HUES48 (cell line): Measurements from ENCODE around the gene APBA3.
A peak's percentile ranks its signal among the peaks of the same experiment; 100 is the strongest.

Experiments
- H3K27ac ChIP-seq: one replicate; pipeline ENCODE4 v1.7.0; 2013; ENCODE audit warnings: low read depth, low read length, inconsistent platforms
- H3K27me3 ChIP-seq: 2 replicates; pipeline ENCODE4 v1.6.1; 2013; ENCODE audit warnings: mild to moderate bottlenecking, low read length; ENCODE audit not compliant: control insufficient read depth, insufficient read depth
- H3K36me3 ChIP-seq: 2 replicates; pipeline ENCODE4 v1.6.1; 2013; ENCODE audit warnings: low read length; ENCODE audit not compliant: control insufficient read depth, insufficient read depth
- H3K4me1 ChIP-seq: 2 replicates; pipeline ENCODE4 v1.6.1; 2013; ENCODE audit warnings: mild to moderate bottlenecking, low read length; ENCODE audit not compliant: control insufficient read depth, insufficient read depth
- H3K4me3 ChIP-seq: 2 replicates; pipeline ENCODE4 v1.5.1; 2013; ENCODE audit warnings: mild to moderate bottlenecking, low read depth, low read length
- H3K9ac ChIP-seq: 2 replicates; pipeline ENCODE4 v1.6.1; 2013; ENCODE audit warnings: mild to moderate bottlenecking, low read depth, low read length, moderate library complexity
- H3K9me3 ChIP-seq: 2 replicates; pipeline ENCODE4 v1.6.1; 2013; ENCODE audit warnings: low read length; ENCODE audit not compliant: control insufficient read depth, insufficient read depth

APBA3 gene

DNA sequence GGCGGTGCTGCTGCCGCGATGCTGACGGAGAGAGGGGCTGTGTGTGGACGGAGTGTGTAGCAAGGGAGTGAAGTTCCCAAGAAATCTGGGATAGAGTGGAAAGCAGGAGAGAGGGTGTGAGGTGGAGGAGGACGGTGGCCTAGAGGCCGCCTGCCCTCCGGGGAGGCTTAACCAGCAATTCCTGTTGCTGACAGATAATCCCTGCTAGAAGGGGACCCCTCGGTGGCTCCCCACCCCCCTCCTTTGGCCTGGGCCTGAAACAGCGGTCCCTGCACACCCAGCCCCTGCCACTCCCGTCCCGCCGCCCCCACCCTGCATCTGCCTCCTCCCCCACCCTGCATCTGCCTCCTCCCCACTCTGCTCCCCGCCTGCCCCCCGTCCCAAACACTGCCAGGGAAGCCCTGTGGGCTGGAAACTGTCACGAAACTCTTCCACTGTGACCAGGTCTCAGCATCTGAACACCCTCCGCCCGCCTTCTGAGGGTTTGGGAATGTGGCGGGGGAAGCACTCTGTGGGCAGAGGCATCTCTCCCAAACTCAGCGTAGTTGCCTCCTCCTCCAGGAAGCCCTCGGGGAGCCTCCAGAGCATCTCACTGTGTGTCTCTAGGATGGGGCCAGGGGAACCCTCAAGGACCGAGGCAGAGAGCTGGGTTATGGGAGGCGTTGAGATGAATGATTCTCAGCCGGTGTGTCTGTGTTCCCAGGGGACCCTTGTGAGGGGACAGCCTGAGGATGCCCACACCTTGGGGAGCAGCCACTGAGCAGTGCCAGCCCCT lies 41.8 kb upstream of the APBA3 start:
- peaks cover 21% of the 10 kb centered on the region for H3K27me3 ChIP-seq

DNA sequence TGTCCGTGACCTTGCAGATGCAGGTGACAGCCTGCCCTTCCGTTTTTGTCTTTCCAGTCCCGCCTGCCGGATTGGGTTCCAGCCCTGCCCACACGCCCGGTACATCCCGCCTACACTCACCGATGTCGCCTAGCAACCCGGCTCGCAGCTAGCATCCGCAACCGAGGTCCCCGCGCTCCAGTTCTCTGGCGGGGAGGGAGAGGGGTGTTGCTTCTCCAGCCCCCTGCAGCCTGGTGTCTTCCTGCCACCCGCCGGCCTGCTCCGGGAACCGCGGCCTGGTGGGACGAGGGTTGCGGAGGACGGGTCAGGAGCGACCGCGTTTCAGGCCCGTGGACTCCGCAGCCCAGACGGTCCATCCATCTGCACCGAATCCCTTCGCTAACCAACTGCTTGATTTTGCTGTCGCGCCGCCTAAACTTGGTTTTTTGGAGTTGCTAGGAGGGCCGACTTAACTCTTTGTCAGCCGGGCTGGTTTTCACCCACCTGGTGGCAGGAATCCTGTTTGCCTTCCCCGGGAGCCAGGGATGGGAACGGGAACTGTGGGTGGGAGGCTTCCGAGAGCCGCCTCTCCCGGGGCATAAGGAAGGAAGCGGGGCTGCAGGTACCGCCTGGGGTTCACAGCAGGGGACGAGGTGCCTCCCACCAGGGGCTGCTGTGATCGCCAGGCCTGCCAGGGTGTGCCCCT lies 40.1 kb upstream of the APBA3 start:
- Histone ChIP-seq H3K36me3 (no peaks in the 10 kb centered on the region), H3K27me3 (peaks cover 21% of the 10 kb centered on the region), H3K9ac (no peak overlapping the region), H3K4me3 (peak overlapping the region; percentile 62), H3K27ac (peak overlapping the region; percentile 50), H3K4me1 (peaks cover 5% of the 10 kb centered on the region; the same call in 1 of the 2 replicates), H3K9me3 (no peaks in the 10 kb centered on the region)

More for the DNA sequence above, 41.8 kb upstream of the APBA3 start:
- Histone ChIP-seq H3K27ac (no peak overlapping the region), H3K36me3 (no peaks in the 10 kb centered on the region), H3K9me3 (no peaks in the 10 kb centered on the region), H3K4me3 (no peak overlapping the region), H3K4me1 (peaks cover 5% of the 10 kb centered on the region; the same call in 1 of the 2 replicates), H3K9ac (no peak overlapping the region)

DNA sequence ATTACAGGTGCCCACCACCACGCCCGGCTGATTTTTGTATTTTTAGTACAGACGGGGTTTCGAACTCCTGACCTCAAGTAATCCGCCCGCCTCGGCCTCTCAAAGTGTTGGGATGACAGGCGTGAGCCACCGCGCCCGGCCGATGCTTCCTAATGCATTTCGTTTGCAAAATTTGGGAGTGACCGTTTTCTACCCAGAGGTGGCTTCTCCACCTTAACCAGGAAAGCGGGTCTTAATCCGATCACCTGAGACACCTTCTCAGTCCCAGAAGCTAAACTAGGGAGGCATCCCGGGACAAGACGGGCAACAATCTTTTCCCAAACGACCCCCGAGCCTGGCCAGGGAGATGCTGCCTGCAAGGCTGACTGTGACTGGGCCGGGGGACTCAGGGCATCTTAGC lies 39.5 kb upstream of the APBA3 start:
- H3K4me1 ChIP-seq: peaks cover 5% of the 10 kb centered on the region; the same call in 1 of the 2 replicates
- no peaks in the 10 kb centered on the region for H3K36me3 ChIP-seq
- no peaks in the 10 kb centered on the region for H3K9me3 ChIP-seq
- no peak overlapping the region for H3K9ac ChIP-seq
- peaks cover 21% of the 10 kb centered on the region for H3K27me3 ChIP-seq
- no peak overlapping the region for H3K27ac ChIP-seq
- peak overlapping the region; percentile 62 for H3K4me3 ChIP-seq

DNA sequence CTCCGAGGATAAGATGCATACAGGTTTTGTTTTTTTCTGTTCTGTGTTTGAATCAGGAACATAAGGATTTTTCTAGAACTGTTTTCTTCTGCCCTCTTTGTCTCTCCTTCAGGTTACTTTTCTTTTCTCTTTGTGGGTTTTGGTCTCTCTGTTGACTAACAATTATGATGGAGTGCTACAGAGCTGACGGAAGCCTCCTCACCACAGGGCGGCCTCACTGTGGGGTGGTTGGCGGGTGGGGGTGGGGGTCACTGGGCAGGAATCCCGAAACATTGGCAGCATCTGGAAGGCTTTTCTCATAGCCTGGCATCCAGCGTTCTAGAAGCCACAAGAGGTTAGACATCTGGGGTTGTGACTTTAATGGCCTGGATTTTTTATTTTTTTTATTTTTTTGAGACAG lies 36.6 kb upstream of the APBA3 start:
- Histone ChIP-seq H3K9me3 (no peaks in the 10 kb centered on the region), H3K4me1 (peaks cover 5% of the 10 kb centered on the region; the same call in 1 of the 2 replicates), H3K27me3 (peaks cover 21% of the 10 kb centered on the region), H3K27ac (no peak overlapping the region), H3K36me3 (no peaks in the 10 kb centered on the region), H3K9ac (no peak overlapping the region), H3K4me3 (no peak overlapping the region)

DNA sequence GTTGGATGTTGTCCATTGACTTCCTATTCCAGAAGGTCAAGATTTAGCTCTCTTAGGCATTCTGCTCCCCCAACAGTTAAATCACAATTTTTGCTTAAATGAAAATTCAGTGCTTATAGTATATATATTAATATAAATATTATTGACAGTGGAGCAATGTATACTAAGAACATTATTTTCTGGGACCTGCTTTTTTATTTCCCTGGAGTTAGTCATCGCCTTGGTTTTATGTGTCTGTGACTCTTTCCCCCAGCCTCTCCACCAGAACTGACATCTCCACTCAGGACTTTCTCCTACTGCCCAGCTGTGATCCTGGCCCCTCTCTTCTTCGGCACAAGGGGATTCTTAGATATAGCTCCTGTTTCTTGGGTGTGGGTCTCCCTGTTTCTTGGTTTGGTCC lies 34.9 kb upstream of the APBA3 start:
- Histone ChIP-seq H3K27me3 (peaks cover 11% of the 10 kb centered on the region), H3K4me3 (no peak overlapping the region), H3K9ac (no peak overlapping the region), H3K36me3 (no peaks in the 10 kb centered on the region), H3K4me1 (no peaks in the 10 kb centered on the region), H3K9me3 (no peaks in the 10 kb centered on the region), H3K27ac (no peak overlapping the region)

DNA sequence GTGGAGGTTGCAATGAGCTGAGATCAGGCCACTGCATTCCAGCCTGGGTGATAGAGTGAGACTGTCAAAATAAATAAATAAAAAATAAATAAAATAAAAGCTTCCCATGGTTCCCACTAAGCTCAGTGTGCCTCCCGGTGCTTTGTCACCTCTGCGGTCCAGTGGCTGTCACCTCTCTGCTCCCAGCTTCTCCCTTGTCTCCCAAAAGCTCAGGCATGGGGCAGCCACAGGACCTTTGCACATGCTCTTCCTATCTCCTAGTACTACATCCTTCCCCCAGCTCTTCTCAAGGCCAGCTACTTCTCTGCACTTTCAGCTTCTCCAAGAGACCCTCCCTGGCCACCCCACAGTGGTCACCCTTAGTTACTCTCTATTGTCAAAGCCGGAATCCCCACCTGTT lies 32.3 kb upstream of the APBA3 start:
- H3K27ac ChIP-seq: no peak overlapping the region
- no peaks in the 10 kb centered on the region for H3K9me3 ChIP-seq
- H3K9ac ChIP-seq: no peak overlapping the region
- no peaks in the 10 kb centered on the region for H3K27me3 ChIP-seq
- no peaks in the 10 kb centered on the region for H3K4me1 ChIP-seq
- no peaks in the 10 kb centered on the region for H3K36me3 ChIP-seq
- H3K4me3 ChIP-seq: no peak overlapping the region

DNA sequence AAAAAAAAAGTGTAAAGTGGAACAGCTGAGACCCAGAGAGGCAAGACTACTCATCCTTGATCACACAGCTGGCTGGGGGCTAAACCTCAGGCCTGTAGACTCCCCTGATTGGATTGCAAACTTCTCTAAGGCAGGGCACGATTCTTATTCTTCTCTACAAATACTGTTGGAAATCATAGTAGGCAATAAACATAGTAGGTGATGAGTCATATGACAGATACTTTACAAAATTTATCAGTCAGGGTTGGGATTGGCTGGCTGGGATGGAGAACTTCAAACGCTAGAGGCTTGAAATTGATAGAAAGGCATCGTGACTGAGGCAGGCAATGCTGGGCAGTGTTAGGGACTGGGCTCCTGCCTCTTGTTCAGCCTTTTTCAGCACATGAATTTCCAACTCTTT lies 30.6 kb upstream of the APBA3 start:
- no peaks in the 10 kb centered on the region for H3K27me3 ChIP-seq
- H3K4me3 ChIP-seq: no peak overlapping the region
- no peaks in the 10 kb centered on the region for H3K4me1 ChIP-seq
- H3K9ac ChIP-seq: no peak overlapping the region
- no peaks in the 10 kb centered on the region for H3K36me3 ChIP-seq
- H3K27ac ChIP-seq: no peak overlapping the region
- no peaks in the 10 kb centered on the region for H3K9me3 ChIP-seq

DNA sequence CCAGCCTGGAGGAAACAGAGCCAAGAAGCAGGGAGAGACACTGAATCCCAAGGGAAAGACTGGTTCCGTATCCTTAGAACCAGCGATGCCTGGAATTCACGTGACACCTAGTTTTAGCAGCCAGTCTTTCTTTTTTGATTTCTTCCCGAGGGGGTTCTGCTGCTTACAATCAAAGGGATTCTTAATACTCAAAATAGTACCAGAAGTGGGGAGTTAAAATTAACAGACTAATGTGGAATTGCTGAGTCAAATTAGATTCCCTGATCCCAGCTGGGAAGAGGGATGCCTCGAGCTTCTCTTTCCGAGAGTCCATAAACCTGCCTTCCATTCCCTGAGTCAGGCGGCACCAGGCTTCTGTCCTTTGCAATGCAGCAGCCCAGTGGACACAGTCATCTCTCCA lies 29.4 kb upstream of the APBA3 start:
- Histone ChIP-seq H3K4me1 (no peaks in the 10 kb centered on the region), H3K27ac (no peak overlapping the region), H3K36me3 (no peaks in the 10 kb centered on the region), H3K27me3 (no peaks in the 10 kb centered on the region), H3K4me3 (no peak overlapping the region), H3K9ac (no peak overlapping the region), H3K9me3 (no peaks in the 10 kb centered on the region)

DNA sequence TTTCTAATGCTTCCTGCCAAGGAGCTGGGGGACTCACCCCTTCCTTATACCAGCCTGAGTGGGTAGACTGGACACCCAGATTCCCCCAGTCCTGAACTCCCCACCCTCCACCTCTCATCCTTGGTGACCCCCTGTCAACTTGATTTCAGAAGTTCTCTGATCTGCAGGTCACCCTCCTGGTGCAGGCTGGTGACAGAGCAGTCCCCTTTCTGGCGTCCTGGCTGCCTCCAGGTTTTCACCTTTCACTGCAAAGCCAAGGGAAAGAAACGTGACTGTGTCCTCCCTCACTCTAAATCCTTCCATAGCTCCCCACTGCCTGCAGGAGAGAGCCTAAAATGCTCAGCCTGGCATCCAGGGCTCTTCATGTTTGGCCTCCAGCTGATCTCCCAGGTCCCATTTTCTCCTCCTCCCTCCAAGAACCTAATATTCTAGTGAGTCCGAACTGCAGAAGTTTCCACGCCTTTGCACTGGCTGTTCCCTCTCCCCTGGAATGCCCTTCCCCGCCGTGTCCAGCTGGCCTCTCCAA lies 28.8 kb upstream of the APBA3 start:
- Histone ChIP-seq H3K4me3 (no peak overlapping the region), H3K4me1 (no peaks in the 10 kb centered on the region), H3K36me3 (no peaks in the 10 kb centered on the region), H3K27me3 (peaks cover 6% of the 10 kb centered on the region; the same call in 1 of the 2 replicates), H3K9ac (no peak overlapping the region), H3K27ac (no peak overlapping the region), H3K9me3 (no peaks in the 10 kb centered on the region)

DNA sequence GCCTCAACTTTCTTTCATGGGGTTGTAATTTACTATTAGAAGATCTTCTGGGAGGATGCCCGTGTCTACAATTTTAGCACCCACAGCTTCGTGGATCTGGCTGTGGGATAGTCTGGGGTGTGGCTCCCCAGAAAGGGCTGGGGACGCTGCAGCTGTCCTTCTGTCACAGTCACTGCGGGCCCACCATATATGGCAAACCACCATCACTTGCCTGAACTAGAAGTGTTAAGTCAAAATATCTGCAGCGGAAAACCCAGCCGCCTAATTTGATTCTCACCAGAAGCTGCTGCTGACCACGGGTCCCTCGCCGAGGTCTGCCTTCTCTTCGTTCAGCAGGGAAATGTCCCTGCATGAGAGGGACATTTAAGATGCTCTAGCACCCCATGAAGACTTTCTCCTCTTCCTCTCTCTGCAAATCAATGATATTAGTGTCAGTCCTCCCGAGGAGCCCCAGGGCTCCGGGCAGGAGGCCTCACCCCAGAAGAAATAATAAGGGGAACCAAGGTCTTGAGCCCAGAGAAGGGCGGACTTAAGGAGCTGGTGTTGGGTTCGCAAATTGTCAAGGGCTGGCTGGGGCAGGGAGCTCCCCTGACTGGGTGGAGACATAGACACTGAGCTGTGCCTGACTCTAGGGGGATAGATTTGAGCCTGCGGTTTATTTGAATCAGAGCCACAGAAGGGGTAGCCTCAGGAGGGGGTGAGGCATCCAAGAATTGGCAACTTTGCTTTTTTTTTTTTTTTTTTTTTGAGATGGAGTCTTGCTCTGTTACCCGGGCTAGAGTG lies 27.7 kb upstream of the APBA3 start:
- H3K27me3 ChIP-seq: peaks cover 14% of the 10 kb centered on the region; the same call in 1 of the 2 replicates
- H3K4me3 ChIP-seq: no peak overlapping the region
- H3K9me3 ChIP-seq: no peaks in the 10 kb centered on the region
- no peak overlapping the region for H3K9ac ChIP-seq
- 0 out of 2 replicates have a peak, but pooled peaks cover 2% of the 10 kb centered on the region for H3K4me1 ChIP-seq
- no peaks in the 10 kb centered on the region for H3K36me3 ChIP-seq
- no peak overlapping the region for H3K27ac ChIP-seq
